ENCODE data around the gene SMIM20.
"Not testable (repeated sequence)": the region's sequence is repeated elsewhere in the genome, so short reads cannot be mapped to it uniquely, and the experiment has no call there.

Gene SMIM20

DNA sequence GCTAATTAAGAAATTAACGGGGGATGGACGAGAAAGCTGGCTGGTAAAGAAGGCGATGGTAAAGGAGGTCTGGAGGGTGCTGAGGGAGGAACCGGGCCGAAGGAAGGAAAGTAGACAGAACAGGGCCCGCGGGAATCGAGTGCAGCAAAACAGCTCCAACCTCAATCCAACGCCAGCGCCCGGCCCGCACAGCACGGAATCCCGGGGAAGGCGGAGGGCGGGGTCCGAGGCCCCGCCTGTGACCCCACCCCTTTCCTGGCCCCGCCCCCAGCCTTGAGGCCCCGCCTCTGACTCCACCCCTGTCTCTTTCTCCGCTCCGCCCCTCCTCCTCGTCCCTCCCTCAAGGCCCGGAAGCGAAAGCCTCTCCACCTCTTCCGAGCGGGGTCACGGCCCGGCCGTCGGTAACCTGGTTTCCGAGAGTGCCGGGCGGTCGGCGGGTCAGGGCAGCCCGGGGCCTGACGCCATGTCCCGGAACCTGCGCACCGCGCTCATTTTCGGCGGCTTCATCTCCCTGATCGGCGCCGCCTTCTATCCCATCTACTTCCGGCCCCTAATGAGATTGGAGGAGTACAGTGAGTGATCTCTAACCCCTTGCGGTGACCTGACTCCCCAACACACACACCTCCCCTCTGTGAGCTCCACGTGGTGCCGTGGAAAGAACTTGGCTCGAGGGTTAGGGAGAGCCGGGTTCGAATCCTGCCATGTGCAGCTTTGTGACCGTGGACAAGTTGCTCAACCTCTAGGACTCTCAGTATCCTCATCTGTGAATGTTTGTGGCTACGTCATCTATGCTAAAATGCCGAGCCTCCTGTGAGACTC is at the start of gene SMIM20:
SMIM20 (plus strand) TSS at position 370 of the 819 bp plus-strand sequence; CDS start at position 464, 94 bp downstream.
- DNase-seq, result peak; percentile 71

DNA sequence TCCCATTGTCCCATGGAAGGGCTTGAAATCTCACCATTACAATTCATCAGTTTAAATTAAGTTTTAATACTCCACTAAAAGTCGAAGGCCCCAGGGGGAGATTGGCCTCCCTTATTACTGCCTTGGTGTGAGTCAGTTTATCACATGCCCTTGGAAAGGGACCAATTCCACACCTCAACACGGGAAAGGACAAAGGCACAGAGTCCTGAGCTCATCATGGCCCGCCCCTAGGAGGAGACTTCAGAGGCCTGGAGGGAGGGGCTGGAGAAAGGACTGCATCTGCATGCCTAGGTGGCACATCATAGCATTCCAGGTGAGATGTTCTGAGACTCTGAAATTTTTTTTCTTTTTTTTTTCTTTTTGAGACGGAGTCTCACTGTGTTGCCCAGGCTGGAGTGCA is 48.4 kb upstream of the SMIM20 start:
- DNase-seq, result peak; percentile 62

DNA sequence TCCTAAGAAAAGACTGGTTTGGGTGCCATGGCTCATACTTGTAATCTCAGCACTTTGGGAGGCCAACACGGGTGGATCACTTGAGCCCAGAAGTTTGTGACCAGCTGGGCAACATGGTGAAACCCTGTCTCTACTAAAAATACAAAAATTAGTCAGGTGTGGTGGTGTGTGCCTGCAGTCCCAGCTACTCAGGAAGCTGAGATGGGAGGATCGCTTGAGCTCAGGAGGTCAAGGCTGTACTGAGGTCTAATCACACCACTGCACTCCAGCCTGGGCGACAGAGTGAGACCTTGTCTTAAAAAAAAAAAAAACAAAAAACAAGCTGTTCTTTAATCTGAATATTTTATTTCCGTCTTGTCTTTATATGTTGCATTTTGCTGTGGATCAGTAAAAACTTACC is 47.6 kb upstream of the SMIM20 start:
- DNase-seq, result not testable (repeated sequence)

DNA sequence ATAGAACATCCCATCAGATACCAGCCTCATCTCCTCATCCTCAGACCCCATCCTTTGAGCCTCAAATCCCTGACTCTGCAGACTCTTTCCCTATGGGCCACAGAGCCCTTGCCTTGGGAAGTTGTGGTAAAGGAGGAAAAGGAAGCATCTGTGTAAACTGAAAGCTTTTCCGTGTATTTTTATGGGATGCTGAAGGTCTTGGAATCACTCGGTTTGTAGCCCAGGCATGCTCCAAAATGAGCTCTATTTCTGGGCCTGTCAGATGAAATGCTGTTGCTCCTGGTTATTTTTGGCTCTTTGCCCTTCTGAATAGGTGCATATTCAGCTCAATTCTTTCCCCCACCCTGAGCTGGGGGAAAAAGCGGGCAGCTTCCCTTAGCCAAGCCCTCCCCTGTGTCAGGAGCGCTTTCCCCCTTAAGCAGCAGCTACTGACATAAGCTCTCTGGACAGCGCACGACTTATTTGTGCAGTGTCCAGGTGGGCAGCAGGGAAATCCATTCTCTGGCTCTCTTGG is 46.2 kb upstream of the SMIM20 start:
- DNase-seq, result no peak

DNA sequence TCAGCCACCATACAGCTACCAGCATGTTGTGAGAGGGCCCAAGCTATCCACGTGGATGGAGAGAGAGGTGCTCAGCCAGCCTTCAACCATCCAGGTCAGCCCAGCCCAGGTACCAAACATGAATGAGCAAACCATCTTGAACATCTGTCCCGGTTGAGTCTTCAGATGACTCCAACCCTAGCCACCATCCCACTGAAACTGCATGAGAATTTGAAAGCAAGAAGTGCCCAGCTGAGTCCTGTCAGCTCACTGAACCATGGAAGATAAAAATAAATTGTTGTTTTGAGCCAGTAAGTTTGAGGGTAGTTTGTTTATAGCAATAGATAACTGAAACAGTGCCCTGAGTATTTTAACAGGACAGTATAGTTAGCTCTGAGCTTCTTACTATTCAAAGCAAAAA is 43.9 kb upstream of the SMIM20 start:
- DNase-seq, result no peak

DNA sequence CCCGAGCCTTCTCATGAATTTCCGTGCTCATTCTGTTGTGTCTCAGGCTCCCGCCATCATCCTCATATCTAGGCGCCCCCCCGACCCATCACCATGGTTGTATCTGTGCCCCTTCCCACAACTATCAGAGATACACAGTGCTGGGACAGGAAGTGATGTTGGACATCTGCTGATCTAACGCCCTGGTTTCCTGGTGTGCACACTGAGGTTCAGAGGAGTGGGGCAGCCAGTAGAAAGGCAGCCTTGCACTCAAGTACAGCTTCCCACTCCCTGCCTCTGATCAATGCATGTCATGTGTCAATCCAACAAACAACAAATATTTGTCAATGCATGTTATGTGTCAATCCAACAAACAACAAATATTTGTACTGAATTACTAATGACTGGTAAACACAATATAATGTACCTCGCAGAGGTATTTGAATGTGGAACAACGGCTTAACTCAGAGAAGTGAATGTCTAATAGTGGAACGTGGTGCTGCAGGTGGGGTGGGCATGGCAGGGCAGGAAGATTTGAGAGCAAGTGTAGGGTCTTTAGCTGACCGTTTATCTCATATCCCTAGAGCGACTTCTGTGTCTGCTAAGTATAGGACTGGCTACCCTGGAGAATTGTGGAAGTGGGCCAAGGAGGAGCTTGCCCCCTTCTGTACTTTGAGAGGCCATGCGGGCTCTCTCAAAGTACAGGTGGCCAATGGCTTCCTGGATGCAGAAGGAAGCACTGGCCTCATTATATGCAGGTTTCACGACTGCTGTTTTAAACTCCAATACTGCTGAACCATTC is 41.0 kb upstream of the SMIM20 start:
- no peak for DNase-seq

DNA sequence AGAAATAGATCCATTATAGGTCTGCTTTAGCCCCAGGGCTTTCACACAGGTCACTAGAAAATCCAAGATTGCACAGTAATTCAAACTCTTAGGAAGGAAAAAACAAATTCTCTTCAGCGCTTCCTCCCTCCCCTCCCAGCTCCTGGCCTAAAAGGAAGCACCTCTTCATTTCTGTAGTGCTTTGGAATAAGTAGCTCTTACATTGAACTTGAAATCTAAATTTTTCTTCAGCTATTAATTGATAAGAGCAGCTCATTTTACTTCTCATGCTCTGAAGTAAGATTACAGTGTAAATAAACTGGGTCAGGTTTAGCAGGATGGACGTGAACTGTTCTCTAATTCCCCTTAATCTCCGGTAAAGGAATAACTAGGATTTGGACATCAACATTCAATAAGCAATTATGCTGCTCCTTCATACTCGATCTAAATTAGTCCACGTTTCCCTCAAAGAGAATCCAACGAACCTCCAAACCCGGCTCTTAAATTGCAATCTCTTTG is 40.3 kb upstream of the SMIM20 start:
- no peak for DNase-seq

DNA sequence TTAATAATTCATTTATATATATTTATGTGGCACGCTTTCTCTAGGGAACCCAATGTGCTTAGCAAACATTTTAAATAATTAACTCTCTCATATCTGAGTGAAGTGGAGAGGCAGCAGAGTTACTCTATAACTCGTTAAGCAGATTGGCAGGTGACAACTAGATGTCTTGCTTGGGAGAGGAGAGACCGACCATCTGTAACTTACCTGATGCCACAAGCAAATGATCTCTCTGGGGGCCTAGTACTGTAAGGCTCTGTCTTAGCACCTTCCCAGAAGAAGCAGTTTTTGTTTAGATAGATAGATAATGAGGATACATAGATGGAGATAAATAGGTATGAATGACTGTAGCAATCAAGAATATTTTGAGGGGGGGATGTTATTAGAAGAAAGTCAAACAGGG is 39.4 kb upstream of the SMIM20 start:
- DNase-seq, result no peak

DNA sequence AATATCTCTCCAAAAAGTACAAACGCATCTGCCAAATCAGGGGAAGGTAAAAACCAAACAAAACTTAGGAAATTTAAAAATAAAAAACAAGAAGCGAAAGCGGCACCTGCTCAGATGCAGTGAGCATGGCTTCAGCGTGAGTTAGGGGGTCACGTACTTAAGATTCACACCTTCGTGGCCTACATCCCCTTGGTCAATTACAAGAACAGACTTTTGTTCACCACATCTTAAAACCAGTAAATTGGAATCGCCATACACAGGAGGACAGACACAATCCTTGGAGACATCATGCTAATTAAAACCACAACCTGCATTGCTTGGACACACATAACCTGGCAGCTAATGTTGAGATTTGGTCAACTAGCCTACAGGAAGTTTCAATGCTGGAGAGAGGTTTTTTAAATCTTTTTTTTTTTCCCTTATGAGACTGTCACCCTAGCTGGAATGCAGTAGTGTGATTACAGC is 38.7 kb upstream of the SMIM20 start:
- DNase-seq, result no peak

DNA sequence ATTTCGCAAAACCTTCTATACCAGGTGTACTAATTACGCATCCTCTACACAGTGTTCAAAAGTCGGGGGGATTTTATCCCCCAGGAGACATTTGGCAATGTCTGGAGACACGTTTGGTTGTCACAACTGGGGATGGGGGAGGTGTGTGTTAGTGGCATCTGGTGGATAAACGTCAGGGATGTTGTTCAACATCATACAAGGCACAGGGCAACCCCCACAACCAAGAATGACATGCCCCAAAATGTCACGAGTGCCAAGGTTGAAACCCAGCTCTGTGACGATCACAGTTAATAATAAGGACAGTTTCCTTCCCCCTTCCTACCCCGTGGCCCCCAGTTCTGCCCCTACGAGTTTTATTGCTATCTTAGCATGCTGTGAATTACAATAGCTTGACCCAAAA is 35.3 kb upstream of the SMIM20 start:
- DNase-seq, result no peak

DNA sequence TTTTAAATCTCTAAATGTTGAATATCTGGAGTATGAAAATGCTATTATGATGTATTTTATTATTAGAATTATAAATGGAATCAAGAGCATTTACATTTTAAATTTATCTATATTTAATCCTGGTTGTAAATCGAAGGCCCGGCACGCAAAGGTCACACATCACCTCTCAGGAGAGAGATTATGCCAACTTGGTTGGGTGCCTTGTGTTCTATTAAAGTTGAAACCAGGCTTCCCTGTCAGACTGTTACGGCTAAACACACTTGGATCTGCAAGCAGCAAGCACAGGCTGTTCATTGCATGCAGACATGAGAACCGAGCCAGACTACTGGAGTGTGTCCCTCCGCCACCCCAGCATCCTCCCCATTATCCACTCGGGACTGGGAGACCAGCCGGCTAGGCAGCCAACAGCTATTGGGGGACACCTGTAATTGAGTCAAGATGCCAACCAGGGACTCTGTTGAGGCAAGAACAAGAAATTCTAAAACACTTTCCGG is 34.9 kb upstream of the SMIM20 start:
- DNase-seq, result no peak

DNA sequence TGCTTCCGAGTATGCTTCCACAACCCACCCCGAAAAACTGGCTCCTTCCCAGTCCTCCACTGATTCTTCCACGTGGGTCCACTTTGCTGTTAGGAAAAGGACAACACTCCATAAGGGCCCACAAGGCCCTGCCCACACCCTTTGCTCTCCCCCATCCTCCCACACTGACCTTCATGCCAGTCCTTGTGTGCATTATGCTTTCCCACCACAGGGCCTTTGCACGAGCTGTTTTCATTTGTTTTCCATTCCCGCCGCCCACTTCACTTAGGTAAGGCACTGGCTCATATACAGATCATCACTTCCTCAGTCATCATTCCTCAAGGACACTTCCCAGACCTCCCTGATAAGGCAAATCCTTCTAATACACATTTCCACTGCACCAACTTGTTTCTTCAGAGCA is 34.4 kb upstream of the SMIM20 start:
- DNase-seq, result no peak

DNA sequence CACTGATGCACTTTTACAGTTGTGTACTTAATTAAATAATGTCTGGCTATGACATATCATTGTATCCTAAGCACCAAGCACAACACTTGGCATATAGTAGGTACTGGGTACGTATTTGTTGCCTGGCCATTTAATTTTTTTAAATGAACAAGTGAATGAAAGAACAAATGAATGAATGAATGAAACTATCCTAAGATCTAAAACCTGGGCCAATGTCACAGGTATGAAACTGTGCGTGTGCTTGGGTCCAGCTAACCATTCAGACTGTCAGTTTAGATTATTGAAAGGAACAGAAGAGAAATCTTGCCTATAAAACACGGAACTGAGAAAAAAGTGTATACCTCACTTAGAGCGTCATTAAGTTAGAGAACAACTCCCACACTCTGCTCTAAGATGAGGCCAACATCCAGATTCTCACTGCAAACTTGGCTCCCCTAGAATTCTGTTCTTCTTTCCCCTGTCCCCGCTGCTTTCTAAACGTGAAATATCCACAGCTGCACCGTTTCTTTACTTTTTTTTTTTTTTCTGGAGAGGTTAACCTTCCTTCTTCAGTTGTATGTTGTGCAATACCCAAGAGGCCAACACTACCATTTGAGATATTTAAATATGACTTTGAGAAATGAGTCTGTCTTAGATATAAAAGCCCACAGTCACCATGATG is 33.9 kb upstream of the SMIM20 start:
- no peak for DNase-seq

DNA sequence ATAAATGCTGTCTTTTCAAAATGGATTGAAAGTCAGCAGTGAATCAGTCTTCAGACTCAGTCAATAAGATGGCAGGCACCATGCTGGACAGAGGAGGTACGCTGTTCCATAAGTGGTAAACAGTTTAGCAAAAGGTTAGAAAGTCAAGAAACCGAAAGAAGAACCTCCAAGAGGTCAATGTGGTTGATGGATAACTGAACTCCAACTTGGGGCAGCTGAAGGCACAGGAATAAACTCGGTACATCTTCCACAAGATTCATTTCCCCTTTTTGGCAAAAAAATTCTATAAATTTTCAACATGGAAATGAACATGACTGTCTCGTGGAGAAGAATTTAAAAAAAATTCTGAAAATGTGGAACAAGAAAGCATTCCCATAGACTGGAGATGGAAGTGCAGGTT is 32.8 kb upstream of the SMIM20 start:
- no peak for DNase-seq

DNA sequence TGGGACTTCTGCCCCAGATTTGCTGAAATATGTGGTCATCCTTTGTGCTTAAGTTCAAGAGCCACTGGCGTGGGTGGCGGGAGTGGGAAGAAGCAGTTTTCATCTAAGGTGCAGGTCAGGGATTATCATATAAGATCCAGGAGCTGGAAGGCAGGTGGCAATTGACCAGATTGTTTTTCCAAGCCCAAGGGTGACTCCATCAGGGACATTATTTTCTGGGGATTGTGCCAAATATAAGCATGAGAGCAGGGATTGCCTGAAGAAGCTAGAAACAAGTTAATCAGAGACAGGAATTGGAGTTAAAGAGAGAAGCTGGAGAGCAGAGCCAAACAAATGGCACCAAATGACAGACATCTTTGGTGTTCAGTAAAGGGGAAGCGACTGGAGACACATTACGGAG is 31.8 kb upstream of the SMIM20 start:
- no peak for DNase-seq

DNA sequence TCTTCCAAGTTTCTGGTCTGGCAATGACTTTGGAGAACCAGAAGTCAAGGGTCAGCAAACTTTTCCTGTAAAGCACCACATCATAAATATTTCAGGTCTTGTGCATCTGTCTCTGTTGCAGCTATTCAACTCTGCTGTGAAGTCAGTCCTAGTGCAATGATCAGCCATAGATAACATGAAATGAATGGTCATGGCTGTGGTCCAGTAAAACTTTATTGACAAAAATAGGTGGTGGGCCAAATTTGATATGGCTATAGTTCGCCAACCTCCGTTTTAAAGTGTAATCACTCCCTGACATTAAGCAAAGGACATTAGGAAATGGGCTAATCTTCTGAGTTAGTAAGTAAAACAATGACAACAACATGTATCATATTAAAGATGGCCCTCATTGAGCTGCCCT is 30.5 kb upstream of the SMIM20 start:
- DNase-seq, result no peak

DNA sequence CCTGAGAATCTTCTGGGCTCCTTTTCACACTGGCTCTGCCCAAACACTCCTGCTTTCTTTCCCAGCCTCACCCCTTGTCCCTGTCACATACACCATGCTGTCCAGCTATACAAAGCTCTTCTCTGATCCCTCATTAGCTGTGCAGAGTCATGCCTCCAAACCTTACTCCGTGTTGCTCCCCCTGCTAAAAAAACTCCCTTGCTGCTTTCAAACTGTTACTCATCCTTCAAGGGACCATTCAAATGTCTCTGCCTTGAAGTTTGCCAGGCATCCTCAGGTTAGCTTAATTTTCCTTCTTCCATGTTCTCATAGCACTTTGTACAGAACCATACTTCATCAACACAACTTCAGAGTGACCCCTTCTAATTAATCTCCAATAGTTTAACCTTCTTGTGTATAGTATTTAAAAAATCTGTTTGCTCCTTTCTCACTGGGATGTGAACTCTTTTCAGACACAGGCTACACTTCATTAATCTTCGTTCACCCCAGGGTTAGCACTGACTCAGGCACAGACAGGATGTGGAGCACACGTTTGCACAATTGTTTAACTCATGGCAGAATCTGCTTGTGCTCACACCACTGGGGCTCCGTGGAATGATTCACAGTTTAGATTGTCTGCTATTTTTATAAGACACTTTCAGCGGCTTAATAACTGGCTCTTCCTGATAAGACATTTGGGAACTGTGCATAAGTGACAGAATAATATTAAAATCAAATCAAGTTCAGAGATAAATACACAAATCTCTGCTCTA is 29.8 kb upstream of the SMIM20 start:
- DNase-seq, result no peak

DNA sequence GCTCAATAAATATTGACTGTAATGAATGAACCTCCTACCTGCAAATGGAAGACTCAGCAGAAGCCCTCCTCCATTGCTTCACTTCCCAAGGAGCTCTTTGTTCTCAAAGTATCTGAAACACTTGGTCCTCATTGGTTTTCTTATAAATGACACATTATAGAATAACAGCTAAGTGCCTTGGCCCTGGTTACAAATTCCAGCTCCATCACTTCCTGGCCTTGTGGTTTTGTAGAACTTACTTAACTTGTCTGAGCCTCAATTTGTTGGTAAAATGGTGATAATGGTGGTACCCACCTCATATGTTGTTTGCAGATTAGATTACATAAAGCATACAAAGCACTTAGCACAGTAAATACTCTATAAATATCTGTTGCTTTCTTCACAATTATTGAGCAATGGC is 25.2 kb upstream of the SMIM20 start:
- DNase-seq, result no peak

DNA sequence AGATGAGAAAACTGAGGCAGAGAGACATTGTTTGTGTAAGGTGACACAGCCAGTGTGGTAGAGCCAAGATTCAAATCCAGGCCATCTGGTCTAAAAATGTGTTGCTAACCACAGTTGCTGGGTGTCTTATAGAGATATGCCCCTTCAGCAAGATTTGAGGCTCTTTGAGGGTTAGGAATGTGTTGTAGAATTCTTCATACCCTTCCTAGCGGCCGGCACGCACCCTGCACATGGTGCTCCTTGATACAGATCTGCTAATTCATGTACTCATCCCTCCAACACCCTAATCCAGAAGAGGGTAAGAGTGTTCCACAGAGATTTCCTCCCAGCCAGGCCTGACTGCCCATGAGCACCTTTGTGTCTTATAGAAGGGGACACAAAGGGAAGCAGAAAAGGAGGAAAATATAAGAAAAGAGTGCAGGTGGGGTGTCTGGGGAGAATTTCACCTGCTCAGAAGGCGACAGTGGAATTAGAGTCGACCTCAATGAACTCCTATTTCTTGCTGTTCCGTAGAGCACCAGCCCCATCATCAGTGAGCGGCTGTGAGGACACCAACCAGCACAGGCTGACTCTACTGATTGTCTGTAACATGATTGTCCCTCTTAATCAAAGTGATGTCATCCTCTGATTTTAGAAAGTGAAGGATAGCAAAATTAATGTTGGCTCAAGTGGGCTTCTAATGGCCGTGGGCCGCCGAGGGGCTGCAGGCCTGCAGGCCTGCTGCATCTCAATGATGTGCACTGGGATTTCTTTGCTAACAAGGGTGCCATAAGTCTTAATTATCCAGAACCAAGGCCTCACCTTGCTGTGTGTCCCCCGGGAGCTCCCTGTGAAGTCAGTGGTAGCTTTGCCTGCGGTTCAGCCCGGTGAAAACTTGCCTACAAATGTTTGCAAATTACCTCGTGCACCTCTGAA is 24.2 kb upstream of the SMIM20 start:
- no peak for DNase-seq

DNA sequence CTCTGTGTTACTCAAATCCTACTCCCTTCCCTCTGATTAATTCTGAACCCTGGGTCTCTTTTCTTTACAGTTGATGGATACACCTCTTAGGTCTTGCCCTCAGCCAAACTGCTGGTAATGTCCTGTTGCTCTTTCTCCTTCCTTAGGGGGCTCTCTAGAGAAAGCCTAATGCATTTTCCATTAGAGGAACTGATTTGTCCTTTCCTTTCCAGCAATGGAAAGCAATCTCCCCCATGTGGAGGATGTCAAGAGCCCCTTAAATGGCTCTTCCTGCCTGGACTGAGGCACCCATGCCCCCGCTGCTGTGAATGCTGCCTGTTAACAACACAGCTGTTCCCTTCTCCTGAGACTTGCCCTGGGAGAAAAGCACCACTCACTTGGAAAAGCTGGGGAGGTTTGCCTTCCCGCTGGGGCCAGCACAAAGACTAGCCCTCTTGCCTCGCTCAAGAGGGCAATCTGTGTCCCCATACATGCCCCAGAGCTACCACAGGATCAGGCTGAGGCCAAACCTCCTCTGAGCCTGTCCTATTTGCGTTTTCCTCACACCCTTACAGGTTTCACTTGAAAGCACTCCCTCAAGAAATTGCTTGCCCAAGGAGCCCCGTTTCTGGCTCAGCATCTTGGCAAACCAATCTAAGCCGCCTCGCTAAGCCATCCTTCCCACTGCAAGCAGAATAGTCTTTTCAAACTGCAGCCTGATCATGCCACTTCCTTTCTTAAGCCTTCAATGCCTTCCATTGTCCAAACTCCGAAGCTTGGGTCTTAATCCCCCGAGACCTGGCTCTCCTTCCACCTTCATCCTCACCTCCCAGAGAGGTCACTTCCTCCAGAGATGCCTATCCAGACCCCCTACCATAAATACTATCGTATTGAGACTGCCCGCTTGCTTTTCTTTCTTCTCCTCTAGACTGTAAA is 23.2 kb upstream of the SMIM20 start:
- no peak for DNase-seq
